ENCODE measurements around the gene PARP15.

Gene PARP15

GRCh38 chr3:122577409-122578031 is at the start of gene PARP15:
PARP15 (plus strand) TSS chr3:122577650; CDS start chr3:122577668, 18 bp downstream.
- TF ChIP-seq CTCF (IDR thresholded peaks at IDR 0.05; ENCODE audit: low read depth, low read length, missing control alignments) = no peak
- H3K4me3 ChIP-seq (ENCODE audit: low read depth, low read length) = peak within 1 kb of the TSS; percentile 90
- no peak for DNase-seq (ENCODE audit: low read depth)

- no peak for TF ChIP-seq CTCF (IDR thresholded peaks at IDR 0.05; ENCODE audit: low read depth, low read length, missing control alignments)
- H3K4me3 ChIP-seq (ENCODE audit: low read depth, low read length) = no peak overlapping the region
- DNase-seq (ENCODE audit: low read depth) = no peak
Measured at GRCh38 chr3:122530164-122530563, 47.3 kb upstream of the PARP15 start.

- DNase-seq (ENCODE audit: low read depth) = no peak
- H3K4me3 ChIP-seq (ENCODE audit: low read depth, low read length) = no peak overlapping the region
- no peak for TF ChIP-seq CTCF (IDR thresholded peaks at IDR 0.05; ENCODE audit: low read depth, low read length, missing control alignments)
Measured at GRCh38 chr3:122533480-122533879, 44.0 kb upstream of the PARP15 start.

GRCh38 chr3:122533931-122534334 is 43.5 kb upstream of the PARP15 start:
- H3K4me3 ChIP-seq (ENCODE audit: low read depth, low read length) = no peak overlapping the region
- no peak for TF ChIP-seq CTCF (IDR thresholded peaks at IDR 0.05; ENCODE audit: low read depth, low read length, missing control alignments)
- DNase-seq (ENCODE audit: low read depth) = peak; percentile 67

- no peak for TF ChIP-seq CTCF (IDR thresholded peaks at IDR 0.05; ENCODE audit: low read depth, low read length, missing control alignments)
- H3K4me3 ChIP-seq (ENCODE audit: low read depth, low read length) = no peak overlapping the region
- DNase-seq (ENCODE audit: low read depth) = no peak
Measured at GRCh38 chr3:122535964-122536631, 41.4 kb upstream of the PARP15 start.

- no peak overlapping the region for H3K4me3 ChIP-seq (ENCODE audit: low read depth, low read length)
- DNase-seq (ENCODE audit: low read depth) = no peak
- TF ChIP-seq CTCF (IDR thresholded peaks at IDR 0.05; ENCODE audit: low read depth, low read length, missing control alignments) = no peak
Measured at GRCh38 chr3:122536632-122537001, 40.8 kb upstream of the PARP15 start.
